Measurements from ENCODE around the gene GAS5.
"Not testable (repeated sequence)": the region's sequence is repeated elsewhere in the genome, so short reads cannot be mapped to it uniquely, and the experiment has no call there.

Gene GAS5

DNA sequence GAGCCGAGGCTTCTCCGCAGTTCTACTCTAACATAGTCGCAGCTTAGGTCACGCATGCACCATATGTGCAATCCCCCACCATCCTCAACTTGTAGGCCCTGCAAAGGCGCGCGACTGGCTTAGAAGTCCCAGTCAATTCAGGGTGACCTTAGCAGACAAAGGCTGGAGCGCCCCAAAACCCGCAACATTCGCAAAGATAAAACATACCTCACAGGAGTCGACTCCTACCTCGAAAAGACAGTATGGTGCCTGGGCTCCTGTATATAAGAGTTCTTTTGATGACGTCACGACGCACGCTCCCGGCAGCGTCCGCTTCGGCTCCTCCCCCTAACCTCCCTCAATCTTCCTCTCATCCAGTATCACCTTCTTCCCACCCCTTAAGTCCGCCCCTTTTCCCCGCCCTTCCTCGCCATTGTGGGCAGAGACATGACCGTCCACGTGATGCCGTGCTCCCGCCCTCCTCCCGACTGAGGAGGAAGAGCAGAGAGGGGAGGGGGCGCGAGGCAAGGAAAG is at the start of gene GAS5:
GAS5 (minus strand) TSS at position 237 of the 513 bp plus-strand sequence.
- DNase-seq (ENCODE audit: low read depth in 2 of 2), result peak; percentile 97 to 100

DNA sequence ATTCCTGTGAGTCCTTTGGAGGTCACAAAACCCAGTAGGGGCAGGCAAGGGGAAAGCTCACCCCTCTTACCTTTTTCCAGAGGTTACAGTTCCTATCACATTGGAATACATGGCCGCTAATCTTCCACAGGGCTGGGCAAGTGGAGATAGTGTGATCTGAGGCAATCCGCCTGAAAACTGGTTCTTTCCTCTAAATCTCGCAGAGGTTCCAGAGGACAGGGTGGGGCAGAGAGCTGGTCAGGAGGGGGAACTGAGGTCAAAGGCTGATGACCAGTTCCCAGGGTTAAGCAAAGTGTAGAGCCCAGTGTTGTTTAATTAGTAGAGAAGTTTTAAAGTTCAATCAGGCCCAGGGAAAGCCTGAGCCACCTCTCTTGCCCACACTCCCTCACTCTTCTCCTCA is 49.4 kb upstream of the GAS5 start, which contains the start of gene SERPINC1:
SERPINC1 (minus strand) TSS at position 179 of the 400 bp plus-strand sequence; CDS start at position 111, 68 bp downstream.
- DNase-seq (ENCODE audit: low read depth in 2 of 2), result no peak

DNA sequence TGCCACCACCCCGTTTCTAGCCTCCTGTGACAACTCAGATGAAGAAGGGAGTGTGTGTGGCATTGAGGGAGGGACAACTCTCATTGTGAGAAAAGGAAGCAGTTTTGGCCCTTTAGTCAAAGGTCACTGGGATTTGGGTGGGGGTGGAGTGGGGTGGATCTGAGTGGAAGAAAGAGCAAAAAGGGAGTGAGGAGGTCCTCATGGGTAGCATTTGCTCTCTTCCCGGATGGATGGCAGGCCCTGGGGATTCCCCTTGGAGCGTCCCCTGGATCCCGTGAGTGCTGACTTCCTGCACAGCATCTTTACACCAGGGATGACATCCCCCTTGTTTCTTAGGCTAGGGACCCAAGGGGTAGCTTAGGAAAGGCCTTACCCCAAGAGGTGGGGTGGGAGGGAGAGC is 48.9 kb upstream of the GAS5 start:
- DNase-seq (ENCODE audit: low read depth in 2 of 2), result no peak

DNA sequence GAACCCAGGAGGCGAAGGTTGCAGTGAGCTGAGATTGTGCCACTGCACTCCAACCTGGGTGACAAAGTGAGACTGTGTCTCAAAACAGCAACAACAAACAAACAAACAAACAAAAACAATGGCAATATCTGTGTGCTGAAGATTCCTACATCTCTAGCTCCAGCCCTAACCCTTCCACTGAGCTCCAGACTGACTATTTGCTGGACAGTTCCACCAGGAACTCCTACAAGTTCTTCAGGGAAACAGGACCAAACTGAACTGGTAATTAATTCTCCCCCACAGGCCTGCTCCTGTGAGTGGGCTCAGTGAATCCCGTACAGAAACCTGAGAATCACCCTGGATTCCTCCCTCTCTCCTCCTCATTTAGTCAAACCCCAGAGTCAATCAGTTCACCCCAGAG is 47.8 kb upstream of the GAS5 start:
- DNase-seq (ENCODE audit: low read depth in 2 of 2), result no peak

DNA sequence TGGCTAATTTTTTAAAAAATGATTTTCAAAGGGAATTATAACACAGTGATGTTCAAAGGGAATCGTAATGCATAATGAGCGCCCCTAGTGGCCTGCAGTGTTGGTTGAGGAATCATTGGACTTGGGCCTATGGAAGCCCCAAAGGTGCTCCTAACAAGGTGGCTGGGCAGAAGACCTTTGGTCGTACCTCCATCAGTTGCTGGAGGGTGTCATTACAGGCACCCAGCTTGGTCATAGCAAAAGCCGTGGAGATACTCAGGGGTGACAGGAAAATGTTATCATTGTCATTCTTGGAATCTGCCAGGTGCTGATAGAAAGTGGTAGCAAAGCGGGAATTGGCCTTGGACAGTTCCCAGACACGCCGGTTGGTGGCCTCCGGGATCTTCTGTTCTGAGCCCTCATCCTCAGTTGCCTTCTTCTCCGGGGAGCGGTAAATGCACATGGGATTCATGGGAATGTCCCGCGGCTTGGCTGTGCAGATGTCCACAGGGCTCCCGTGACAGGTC is 46.6 kb upstream of the GAS5 start:
- DNase-seq (ENCODE audit: low read depth in 2 of 2), result no peak

DNA sequence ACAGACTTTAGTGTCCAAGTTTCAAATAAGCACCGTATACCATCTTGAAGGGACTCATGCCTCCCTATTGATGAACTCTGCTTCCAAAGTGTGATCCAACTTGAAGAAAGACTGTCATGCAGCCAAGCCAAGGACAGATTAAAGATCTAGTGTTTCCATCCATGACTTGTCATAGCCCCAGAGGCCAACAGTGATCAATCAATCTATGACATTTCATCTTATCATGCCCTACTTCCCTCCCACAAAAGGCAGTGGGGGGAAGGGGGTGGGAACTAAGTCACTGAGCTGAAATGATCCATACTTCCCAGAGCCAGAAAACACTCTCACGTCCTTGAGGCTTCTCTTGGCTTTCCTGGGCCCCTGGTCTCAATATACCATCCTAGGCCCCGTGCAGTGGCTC is 45.3 kb upstream of the GAS5 start:
- no peak for DNase-seq (ENCODE audit: low read depth in 2 of 2)

DNA sequence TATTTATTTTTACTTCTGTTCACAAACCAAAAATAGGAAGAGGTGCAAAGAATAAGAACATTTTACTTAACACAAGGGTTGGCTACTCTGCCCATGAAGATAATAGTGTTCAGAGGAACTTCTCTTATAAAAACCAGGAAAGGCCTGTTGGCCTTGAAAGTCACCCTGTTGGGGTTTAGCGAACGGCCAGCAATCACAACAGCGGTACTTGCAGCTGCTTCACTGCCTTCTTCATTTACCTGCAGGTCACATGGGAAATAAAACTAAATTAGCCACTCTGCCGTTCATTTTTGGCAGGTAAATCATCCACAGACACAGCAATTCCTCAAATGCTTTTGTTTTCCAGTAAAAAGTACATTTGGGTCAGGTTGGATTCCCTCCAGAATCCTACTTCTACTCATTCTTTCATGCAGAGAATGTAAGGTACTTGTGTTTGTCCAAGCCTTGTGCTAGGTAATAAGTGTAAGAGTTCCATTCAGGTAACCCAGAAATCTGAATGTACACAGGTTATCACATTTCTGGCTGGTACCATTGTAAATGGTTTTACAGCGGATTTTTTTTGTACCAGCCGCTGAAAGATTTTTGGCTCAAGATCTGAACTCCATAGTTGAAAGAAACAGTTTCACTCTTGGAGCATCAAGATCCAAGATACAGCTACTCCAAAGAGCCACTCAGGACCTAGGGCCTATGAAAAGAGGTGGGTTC is 36.2 kb upstream of the GAS5 start:
- DNase-seq (ENCODE audit: low read depth in 2 of 2), result no peak

DNA sequence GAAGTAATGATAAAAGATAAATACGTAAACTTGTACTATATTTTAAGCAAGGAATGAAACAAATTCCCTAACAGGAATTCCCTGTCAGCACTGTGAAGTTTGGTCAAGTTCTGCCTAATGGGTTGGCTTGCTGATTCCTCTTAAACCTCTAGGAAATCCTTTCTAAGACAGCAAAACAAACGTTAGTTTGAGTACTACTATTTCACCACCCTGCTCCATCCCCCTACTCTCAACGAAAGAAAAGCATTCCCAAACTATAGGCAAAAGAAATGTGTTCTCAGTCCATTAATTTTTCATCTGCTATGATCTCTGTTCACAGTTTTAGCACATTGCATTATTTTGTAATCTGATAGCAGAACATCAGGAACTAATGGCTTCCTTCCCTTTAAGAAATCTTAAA is 33.2 kb upstream of the GAS5 start:
- no peak for DNase-seq (ENCODE audit: low read depth in 2 of 2)

DNA sequence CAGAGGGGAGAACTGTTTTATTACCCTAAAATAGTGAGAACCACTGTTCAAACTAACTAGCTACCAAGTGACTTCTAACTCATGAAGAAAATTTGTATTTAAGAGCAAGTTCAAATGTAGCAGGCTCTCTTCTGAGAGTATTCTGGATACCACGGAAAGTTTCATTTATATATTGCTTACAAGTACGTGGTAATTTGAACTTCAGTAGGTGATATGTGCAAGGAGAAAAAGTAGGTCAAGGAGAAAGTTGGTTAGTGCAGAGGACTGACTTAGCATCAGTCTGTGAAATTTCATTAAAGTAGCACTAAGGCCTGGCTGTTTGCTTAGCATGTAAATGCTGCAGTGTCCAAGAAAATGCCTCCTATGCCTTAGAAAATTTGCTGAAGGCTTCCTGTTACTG is 32.6 kb upstream of the GAS5 start:
- no peak for DNase-seq (ENCODE audit: low read depth in 2 of 2)

DNA sequence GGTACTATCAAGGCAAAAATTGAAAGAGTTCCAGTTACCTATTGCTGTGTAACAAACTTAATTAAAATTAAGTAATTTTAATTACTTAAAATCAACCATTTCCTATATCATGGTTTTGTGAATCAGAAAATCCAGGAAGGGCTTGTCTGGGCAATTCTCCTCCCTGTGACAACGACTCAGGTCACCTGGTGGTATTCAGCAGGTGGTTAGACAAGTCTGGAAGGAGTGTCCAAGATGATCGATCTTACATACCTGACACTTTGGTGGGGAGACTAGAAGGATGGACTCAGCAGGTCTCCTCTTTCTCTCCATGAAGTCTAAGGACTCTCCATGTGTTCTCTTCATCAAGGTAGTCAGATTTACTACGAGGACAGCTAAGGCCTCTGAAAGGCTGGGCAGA is 26.4 kb upstream of the GAS5 start:
- DNase-seq (ENCODE audit: low read depth in 2 of 2), result no peak

DNA sequence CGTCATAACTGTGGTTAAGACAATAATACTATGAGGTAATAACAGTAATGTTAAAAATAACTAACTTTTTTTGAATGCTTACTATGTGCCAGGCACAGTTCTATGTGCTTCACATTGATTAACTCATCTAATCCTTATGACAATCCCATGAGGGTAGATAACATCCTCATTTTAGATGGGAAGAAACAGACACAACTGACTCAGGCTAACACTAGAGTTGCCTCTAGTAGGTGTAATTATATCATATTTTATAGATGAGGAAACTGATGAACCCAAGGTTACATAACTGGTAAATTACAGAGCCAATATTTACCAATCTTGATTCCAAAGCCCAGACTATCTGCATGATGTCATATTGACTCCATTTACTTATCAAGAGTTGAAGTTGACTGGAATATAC is 25.8 kb upstream of the GAS5 start:
- no peak for DNase-seq (ENCODE audit: low read depth in 2 of 2)

DNA sequence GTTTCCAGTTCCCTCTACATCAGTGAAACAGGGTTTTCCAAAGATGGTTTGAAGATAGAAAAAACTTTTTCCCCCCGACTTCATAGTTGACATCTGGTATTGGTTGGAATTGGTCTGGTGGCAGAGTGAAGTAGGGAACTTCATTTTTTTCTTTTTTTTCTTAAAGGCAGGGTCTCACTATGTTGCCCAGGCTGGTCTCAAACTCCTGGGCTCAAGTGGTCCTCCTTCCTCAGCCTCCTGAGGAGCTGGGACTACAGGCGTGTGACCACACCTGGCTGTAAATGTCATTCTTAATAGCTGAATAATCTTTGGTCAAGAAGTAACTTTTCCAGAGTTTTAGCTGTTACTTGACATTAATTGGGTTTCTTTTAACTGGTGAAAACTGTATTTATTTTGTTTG is 22.1 kb upstream of the GAS5 start:
- no peak for DNase-seq (ENCODE audit: low read depth in 2 of 2)

DNA sequence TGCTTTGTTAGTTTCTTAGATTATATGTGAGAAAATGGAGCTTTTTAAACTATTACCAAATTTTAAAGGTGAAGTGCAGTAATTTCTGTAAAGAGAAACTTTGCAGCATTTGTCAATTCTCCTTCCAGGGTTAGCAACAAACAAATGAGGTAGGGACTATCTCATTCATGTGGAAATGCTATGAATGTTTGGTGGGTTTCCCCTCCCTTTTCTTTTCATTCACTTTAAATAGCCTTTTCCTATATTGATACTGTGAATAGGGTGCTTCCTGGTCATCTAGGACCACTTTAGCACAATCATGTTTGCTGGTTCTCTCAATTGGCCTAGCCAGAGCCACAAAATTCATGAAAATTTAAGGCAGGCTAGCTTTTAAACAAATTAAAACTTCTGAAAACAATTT is 21.0 kb upstream of the GAS5 start:
- no peak for DNase-seq (ENCODE audit: low read depth in 2 of 2)

DNA sequence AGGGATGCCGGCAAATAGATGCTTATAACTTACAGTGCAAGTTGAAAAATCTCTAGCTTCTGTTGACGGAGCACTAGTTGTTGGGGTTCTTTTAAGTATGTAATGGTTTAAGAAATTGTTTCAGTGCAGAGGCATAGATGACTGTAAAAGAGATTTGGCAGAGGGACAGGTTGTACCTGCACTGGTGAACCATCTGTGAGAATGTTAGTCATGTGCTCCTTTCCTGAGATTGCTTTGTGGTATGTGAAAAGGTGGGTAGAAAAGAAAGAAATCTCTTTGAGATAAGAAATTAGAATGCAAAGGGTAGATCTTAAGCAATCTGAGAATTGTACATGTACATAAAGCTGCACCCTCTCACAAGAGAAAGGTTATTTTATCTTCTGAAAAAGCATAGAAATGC is 19.8 kb upstream of the GAS5 start:
- DNase-seq (ENCODE audit: low read depth in 2 of 2), result no peak

DNA sequence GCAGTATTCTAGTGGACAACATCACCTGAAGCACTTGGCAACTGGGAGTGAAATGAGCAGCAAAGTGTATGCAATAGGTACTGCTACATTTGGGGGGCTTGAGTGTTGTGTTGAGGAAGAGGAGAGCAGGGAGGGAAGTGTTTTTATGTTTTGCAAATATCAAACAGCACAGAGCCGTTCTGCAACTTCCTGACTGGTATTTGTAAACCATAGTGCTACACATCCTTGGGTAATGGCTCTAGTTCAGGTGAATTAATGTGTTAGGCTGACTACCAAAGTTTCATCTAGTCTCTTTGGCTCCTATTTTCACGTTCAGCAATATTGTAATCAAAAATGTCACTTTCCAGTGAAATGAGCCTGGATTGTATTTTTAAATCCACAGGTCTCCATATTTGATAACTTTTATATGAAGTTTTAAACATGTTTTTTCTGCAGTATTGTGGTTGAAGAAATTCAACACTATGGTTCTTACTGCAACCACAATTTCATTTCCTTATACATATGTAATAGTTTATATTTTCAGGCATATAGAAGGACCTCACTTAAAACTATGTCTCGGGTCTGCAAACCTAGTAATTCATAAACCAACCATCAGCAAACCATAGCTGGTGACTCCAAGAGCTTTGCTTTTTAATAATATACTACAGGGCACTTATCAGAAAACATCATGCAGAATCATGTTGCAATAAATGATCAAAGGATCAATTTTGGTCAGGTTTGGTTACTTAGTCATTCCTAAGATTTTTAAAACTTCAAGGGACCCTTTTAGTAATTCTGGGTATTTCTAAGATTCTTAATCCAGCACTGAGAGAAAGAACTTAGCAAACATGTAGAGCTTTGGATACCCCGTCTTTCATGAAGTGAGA is 19.2 kb upstream of the GAS5 start:
- no peak for DNase-seq (ENCODE audit: low read depth in 2 of 2)

DNA sequence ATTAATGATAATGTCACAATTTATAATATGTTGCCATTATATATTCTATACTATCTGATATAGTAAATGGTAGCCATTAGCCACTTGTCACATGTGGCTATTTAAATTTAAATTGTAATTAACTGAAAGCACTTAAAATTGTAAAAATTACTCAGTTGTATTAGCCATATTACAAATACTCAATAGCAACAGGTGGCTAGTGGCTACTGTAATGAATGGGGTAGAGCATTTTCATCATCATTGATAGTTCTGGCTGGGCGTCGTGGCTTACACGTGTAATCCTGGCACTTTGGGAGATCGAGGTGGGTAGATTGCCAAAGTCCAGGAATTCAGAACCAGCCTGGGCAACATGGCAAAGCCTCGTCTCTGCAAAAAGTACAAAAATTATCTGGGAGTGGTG is 16.9 kb upstream of the GAS5 start:
- no peak for DNase-seq (ENCODE audit: low read depth in 2 of 2)

DNA sequence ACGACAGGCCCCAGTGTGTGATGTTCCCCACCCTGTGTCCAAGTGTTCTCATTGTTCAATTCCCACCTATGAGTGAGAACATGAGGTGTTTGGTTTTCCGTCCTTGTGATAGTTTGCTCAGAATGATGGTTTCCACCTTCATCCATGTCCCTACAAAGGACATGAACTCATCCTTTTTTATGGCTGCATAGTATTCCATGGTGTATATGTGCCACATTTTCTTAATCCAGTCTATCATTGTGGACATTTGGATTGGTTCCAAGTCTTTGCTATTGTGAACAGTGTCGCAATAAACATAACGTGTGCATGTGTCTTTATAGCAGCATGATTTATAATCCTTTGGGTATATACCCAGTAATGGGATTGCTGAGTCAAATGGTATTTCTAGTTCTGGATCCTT is 13.3 kb upstream of the GAS5 start:
- DNase-seq (ENCODE audit: low read depth in 2 of 2), result not testable (repeated sequence)

DNA sequence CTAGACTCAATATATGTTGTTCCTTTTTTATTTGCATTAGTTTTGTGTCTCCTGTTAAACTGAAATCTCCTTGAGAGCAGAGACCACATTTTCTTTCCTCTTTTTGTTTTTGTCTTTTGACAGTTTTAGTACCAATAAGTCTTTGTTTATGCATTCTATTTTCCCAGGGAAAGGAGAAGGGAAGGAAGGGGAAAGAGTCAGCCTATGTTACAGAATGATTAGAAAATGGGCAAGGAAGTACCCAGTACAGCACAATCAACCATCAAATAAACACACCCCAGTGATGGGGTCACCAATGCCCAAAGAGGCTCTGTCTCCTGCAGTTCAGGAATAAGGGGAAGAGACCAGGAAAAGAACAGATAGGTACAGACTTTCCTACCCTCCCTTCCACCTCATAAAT is 10.5 kb upstream of the GAS5 start:
- no peak for DNase-seq (ENCODE audit: low read depth in 2 of 2)

DNA sequence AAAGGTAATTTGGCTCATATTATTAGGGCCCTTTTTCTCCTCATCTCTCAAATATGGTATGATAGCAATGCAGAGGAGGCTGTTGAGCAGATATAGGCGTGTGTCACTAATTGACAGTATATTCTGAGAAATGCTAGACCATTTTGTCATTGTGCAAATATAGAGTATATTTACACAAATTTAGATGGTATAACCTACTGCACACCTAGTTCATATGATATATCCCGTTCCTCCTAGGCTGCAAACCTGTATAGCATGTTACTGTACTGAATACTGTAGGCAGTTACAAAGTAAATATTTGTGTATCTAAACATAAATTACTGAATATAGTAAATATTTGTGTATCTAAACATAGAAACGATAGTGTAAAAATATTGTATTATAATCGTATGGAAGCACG is 8.9 kb upstream of the GAS5 start:
- no peak for DNase-seq (ENCODE audit: low read depth in 2 of 2)

DNA sequence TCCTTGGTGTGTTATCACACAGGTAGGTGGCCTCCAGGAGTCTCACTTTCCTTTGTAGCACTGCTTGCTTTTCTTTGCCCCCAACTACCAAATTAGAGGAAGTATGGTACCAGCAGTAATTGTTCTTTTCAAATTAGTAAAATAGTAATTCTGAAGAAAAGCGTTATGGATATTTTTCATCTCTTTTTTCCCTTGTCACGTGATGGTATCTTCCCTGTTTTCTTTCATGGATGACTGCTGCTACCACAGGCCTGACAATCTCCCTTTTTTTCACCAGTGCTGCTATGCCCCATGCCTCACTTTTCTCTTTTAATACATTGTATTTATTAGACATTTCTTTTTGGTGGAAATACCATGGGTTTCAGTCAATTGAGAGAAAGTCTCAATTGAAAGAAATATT is 3.7 kb upstream of the GAS5 start:
- no peak for DNase-seq (ENCODE audit: low read depth in 2 of 2)

DNA sequence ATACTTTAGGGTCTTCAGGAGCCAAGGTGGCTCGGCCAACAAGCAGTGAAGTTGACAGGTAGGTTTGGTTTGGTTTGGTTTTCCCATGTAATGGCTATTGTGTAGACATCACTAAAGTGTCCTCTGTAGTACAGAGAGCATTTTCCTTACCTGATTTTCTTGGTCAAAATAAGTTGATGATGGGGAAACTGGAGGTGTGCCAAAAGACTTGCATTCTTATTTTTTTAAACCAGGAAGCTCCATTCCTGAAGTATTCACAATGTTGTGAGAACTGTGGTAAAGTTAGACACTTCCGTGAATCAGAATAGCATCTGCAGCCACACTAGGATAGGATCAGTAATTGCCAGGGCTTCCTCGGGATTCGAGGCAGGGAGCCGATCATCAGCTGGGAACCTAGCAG is 3.3 kb upstream of the GAS5 start:
- DNase-seq (ENCODE audit: low read depth in 2 of 2), result no peak

DNA sequence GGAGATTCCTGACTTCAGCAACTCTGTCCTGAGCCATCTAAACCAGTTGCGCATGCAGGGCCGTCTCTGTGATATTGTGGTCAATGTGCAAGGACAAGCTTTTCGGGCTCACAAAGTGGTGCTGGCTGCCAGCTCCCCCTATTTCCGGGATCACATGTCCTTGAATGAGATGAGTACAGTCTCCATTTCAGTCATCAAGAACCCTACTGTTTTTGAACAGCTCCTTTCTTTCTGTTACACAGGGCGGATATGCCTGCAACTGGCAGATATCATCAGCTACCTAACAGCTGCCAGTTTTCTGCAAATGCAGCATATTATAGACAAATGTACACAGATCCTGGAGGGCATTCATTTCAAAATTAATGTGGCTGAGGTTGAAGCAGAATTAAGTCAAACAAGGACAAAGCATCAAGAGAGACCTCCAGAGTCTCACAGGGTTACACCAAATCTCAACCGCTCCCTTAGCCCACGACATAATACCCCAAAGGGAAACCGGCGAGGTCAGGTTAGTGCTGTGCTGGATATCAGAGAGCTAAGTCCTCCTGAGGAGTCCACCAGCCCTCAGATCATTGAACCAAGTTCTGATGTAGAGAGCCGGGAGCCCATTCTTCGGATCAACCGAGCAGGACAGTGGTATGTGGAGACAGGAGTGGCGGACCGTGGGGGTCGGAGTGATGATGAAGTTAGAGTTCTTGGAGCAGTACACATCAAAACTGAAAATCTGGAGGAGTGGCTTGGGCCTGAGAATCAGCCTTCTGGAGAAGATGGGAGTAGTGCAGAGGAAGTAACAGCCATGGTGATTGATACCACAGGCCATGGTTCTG is 2.7 kb upstream of the GAS5 start:
- DNase-seq (ENCODE audit: low read depth in 2 of 2), result no peak
